HL-60 (cell line): Measurements from ENCODE around the gene ARRDC5.
A peak's percentile ranks its signal among the peaks of the same experiment; 100 is the strongest.

Experiments used
- DNase-seq, 2 experiments: peaks; one replicate each; pipeline ENCODE4 v3.0.0-alpha.2; 2010 to 2020; ENCODE audit warnings: low read depth in 1 of 2, low spot score in 1 of 2
- H3K27ac ChIP-seq: fragments of 250-450 bp; sonication (Bioruptor Pico); replicated peaks from 2 replicates; pipeline ENCODE4 v1.5.1; 2020; ENCODE audit warnings: mild to moderate bottlenecking, moderate library complexity
- H3K27me3 ChIP-seq: fragments of 250-450 bp; sonication (Bioruptor Pico); 2 replicates; pipeline ENCODE4 v1.5.1; 2021; ENCODE audit warnings: mild to moderate bottlenecking, moderate library complexity; ENCODE audit not compliant: insufficient read depth, poor library complexity, severe bottlenecking
- H3K4me3 ChIP-seq: replicated peaks from 2 replicates; pipeline ENCODE4 v1.5.1; 2011; ENCODE audit warnings: mild to moderate bottlenecking, control low read depth, low read length; ENCODE audit not compliant: insufficient read depth
- GABPA ChIP-seq: IDR thresholded peaks from 2 replicates; pipeline ENCODE4 v1.6.1; 2012; ENCODE audit warnings: low read depth
- POLR2AphosphoS5 ChIP-seq: IDR thresholded peaks from 2 replicates; pipeline ENCODE4 v1.6.1; 2012; ENCODE audit warnings: low read depth
- SPI1 ChIP-seq: IDR thresholded peaks from 2 replicates; pipeline ENCODE4 v1.6.1; 2012; ENCODE audit warnings: low read depth, mild to moderate bottlenecking, borderline replicate concordance
- TF ChIP-seq, protein P1 (sequence below): IDR thresholded peaks from one replicate; pipeline ENCODE4 v1.5.1; 2011; ENCODE audit warnings: low read length, control low read depth, inconsistent platforms; ENCODE audit not compliant: insufficient read depth
- TF ChIP-seq, protein P2 (sequence below): IDR thresholded peaks from 2 replicates; pipeline ENCODE4 v1.6.1; 2012; ENCODE audit warnings: low read depth; ENCODE audit not compliant: insufficient replicate concordance

The ARRDC5 gene

DNA sequence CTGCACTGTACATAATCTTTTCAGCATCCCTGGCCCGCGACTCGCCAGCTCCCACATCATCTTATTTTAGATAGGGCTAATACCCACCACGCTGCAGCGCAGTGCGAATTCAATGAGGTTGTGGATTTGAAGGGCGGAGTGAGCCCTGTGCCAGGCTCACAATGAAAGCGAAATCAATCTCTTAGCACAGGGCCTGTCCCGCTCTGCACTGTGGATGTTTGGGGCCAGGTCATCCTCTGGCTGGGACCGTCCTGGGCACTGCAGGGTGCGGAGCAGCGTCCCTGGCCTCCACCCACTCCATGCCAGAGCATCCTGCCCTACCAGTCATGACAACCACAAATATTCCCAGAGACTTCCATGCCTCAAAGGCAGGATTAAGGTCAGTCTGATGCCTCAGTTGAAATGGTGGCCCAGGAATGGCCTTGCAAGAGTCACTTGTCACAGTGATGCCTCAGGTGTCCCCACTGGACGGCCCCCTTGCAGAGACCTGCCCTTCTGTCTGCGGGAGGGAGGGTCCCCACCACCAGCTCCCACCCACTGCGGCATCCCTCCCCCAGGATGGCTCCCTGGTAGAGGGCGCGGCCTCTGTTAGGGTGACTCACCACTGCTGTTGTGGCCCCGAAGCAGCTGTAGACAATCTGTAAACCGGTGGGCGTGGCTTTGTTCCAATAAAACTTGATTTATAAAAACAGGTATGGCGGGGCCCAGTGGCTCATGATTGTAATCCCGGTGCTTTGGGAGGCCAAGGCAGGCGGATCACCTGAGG lies 12.2 kb upstream of the ARRDC5 start:
- TF ChIP-seq, protein P1, sequence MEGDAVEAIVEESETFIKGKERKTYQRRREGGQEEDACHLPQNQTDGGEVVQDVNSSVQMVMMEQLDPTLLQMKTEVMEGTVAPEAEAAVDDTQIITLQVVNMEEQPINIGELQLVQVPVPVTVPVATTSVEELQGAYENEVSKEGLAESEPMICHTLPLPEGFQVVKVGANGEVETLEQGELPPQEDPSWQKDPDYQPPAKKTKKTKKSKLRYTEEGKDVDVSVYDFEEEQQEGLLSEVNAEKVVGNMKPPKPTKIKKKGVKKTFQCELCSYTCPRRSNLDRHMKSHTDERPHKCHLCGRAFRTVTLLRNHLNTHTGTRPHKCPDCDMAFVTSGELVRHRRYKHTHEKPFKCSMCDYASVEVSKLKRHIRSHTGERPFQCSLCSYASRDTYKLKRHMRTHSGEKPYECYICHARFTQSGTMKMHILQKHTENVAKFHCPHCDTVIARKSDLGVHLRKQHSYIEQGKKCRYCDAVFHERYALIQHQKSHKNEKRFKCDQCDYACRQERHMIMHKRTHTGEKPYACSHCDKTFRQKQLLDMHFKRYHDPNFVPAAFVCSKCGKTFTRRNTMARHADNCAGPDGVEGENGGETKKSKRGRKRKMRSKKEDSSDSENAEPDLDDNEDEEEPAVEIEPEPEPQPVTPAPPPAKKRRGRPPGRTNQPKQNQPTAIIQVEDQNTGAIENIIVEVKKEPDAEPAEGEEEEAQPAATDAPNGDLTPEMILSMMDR, result no peak
- TF ChIP-seq POLR2AphosphoS5 (no peak), SPI1 (no peak), GABPA (no peak)
- TF ChIP-seq, protein P2, sequence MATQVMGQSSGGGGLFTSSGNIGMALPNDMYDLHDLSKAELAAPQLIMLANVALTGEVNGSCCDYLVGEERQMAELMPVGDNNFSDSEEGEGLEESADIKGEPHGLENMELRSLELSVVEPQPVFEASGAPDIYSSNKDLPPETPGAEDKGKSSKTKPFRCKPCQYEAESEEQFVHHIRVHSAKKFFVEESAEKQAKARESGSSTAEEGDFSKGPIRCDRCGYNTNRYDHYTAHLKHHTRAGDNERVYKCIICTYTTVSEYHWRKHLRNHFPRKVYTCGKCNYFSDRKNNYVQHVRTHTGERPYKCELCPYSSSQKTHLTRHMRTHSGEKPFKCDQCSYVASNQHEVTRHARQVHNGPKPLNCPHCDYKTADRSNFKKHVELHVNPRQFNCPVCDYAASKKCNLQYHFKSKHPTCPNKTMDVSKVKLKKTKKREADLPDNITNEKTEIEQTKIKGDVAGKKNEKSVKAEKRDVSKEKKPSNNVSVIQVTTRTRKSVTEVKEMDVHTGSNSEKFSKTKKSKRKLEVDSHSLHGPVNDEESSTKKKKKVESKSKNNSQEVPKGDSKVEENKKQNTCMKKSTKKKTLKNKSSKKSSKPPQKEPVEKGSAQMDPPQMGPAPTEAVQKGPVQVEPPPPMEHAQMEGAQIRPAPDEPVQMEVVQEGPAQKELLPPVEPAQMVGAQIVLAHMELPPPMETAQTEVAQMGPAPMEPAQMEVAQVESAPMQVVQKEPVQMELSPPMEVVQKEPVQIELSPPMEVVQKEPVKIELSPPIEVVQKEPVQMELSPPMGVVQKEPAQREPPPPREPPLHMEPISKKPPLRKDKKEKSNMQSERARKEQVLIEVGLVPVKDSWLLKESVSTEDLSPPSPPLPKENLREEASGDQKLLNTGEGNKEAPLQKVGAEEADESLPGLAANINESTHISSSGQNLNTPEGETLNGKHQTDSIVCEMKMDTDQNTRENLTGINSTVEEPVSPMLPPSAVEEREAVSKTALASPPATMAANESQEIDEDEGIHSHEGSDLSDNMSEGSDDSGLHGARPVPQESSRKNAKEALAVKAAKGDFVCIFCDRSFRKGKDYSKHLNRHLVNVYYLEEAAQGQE, result no peak
- DNase-seq, result peak in 1 of 2 experiments; percentile 34
- Histone ChIP-seq H3K4me3 (no peak overlapping the region), H3K27ac (no peak overlapping the region; the same call in 1 of the 2 replicates), H3K27me3 (no peaks in the 10 kb centered on the region)

- no peak overlapping the region for H3K4me3 ChIP-seq
- no peak for DNase-seq
- H3K27ac ChIP-seq, result no peak overlapping the region
- TF ChIP-seq POLR2AphosphoS5 (no peak), GABPA (no peak), SPI1 (no peak)
- TF ChIP-seq, protein P1, result no peak
- TF ChIP-seq, protein P2, result no peak
- no peaks in the 10 kb centered on the region for H3K27me3 ChIP-seq
Measured at GRCh38 chr19:4913996-4914735, 11.5 kb upstream of the ARRDC5 start.

DNA sequence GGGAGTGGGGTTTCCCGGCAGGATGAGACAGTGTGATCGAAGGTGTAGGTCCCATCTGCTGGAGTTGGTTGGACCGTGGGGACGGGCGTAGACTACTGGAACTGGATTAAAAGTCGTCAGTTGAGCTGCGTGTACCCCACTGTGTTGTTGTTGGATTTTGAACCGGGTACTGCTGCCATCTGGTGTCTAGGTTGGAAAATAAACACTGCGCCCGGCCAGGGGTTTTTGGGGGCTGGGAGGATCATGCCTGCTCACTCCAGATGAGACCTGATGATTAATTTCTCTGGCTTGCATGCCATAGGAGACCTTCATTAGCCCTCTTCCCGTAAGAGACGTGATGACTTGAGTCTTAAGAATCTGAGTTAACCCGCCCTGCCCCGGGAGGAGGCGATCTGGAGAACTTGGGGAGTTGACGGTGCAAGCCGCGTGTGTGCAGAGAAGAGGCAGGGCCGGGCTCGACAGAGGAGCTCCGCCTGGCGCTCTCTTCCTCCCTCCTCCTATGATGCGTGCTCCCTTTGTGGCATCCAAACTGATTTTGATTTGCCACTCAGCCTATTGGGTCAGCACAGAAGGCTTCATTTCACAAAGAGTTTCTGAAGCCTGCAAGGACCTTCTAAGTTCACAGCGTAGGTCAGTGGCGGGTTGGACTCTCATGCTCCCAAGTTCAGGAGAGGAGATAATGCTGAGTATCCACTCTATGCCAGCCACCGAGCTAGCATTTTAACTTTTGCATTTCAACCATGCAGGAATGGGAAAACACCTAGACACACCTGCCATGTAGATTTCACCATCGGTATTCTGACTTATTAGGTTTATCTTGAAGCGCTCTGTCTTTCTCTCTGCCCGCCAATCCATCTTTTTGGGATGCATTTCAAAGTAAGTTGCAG lies 9.3 kb upstream of the ARRDC5 start:
- H3K4me3 ChIP-seq, result peak overlapping the region; percentile 72
- peak; percentile 57 to 79 for DNase-seq
- TF ChIP-seq SPI1 (no peak), POLR2AphosphoS5 (no peak), GABPA (no peak)
- TF ChIP-seq, protein P1, result peak; percentile 39
- H3K27me3 ChIP-seq, result no peaks in the 10 kb centered on the region
- peak overlapping the region; percentile 16 for H3K27ac ChIP-seq
